ENCODE results near the gene ABHD6.

DNA sequence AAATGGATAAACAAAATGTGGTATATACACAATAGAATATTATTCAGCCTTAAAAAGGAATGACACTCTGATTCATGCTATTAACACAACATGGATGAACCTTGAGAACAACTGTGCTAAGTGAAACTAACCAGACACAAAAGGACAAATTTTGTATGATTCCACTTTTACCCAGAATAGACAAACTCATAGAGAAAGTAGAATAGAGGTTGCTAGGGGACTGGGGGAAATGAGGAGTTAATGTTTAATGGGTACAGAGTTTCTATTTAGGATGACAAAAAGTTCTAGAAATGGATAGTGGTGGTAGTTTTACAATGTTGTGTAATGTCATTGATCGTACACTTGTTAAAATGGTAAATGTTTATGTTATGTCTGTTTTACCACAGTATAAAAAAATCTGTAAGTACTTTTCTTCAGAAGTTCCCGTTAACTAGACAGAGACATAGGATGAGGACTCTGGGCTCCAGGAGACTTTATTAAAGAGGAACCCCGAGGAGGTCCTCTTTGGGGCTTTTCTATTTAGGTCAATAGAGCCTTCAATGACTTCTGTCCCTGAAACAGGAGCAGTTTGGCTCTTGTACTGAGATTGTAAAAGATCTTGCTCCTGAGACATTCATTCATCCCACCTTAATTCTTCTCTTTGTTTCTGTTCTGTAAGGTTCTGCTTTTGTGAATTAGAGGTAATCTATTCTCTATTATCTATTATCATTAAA is 24.5 kb downstream of the ABHD6 start:
- TF ChIP-seq, protein P1, sequence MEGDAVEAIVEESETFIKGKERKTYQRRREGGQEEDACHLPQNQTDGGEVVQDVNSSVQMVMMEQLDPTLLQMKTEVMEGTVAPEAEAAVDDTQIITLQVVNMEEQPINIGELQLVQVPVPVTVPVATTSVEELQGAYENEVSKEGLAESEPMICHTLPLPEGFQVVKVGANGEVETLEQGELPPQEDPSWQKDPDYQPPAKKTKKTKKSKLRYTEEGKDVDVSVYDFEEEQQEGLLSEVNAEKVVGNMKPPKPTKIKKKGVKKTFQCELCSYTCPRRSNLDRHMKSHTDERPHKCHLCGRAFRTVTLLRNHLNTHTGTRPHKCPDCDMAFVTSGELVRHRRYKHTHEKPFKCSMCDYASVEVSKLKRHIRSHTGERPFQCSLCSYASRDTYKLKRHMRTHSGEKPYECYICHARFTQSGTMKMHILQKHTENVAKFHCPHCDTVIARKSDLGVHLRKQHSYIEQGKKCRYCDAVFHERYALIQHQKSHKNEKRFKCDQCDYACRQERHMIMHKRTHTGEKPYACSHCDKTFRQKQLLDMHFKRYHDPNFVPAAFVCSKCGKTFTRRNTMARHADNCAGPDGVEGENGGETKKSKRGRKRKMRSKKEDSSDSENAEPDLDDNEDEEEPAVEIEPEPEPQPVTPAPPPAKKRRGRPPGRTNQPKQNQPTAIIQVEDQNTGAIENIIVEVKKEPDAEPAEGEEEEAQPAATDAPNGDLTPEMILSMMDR (IDR thresholded peaks at IDR 0.05) = no peak
- TF ChIP-seq POLR2A (IDR thresholded peaks at IDR 0.05) = no peak
